SH-SY5Y (cell line): ENCODE data around the gene RNU4-1.

ENCODE experiments used
- GATA2 ChIP-seq: IDR thresholded peaks from 2 replicates; pipeline ENCODE4 v1.6.1; 2011; ENCODE audit warnings: mild to moderate bottlenecking, low read depth, low read length
- GATA3 ChIP-seq: IDR thresholded peaks from 2 replicates; pipeline ENCODE4 v1.6.1; 2011; ENCODE audit warnings: low read depth, mild to moderate bottlenecking, low read length, moderate library complexity

The RNU4-1 gene

GRCh38 chr12:120292661-120293531 lies at the start of gene RNU4-1:
Gene RNU4-1, minus strand, starts transcription at chr12:120293237.
- no peak for TF ChIP-seq GATA3
- TF ChIP-seq GATA2 = no peak

GRCh38 chr12:120342175-120343038 lies 49.4 kb upstream of the RNU4-1 start:
- TF ChIP-seq GATA2 (no peak), GATA3 (no peak)

- TF ChIP-seq GATA3 = no peak
- TF ChIP-seq GATA2 = no peak
These were observed 46.2 kb upstream of the RNU4-1 start for GRCh38 chr12:120339256-120339655.

- no peak for TF ChIP-seq GATA2
- no peak for TF ChIP-seq GATA3
These were observed 44.7 kb upstream of the RNU4-1 start for GRCh38 chr12:120337730-120338129.

- no peak for TF ChIP-seq GATA2
- TF ChIP-seq GATA3 = no peak
These were observed 39.5 kb upstream of the RNU4-1 start for GRCh38 chr12:120332523-120332922.

- TF ChIP-seq GATA2 = no peak
- no peak for TF ChIP-seq GATA3
These were observed 39.0 kb upstream of the RNU4-1 start for GRCh38 chr12:120332041-120332440.

- TF ChIP-seq GATA3 (no peak), GATA2 (no peak)
These were observed 38.4 kb upstream of the RNU4-1 start for GRCh38 chr12:120331390-120331789.

- TF ChIP-seq GATA2 = peak; percentile 47; the same call in 1 of the 2 replicates
- no peak for TF ChIP-seq GATA3
These were observed 35.2 kb upstream of the RNU4-1 start for GRCh38 chr12:120328228-120328627.

- TF ChIP-seq GATA3 (no peak), GATA2 (no peak)
These were observed 34.6 kb upstream of the RNU4-1 start, which contains the start of gene PLA2G1B for GRCh38 chr12:120327593-120327992. Gene PLA2G1B, minus strand, starts transcription at chr12:120327779. Its CDS starts 26 bp downstream, at chr12:120327753.

GRCh38 chr12:120324841-120325417 lies 31.9 kb upstream of the RNU4-1 start:
- no peak for TF ChIP-seq GATA3
- TF ChIP-seq GATA2 = no peak

GRCh38 chr12:120323772-120324171 lies 30.7 kb upstream of the RNU4-1 start:
- no peak for TF ChIP-seq GATA2
- TF ChIP-seq GATA3 = no peak

- TF ChIP-seq GATA2 (no peak), GATA3 (no peak)
These were observed 28.6 kb upstream of the RNU4-1 start for GRCh38 chr12:120321382-120322202.
